SK-N-MC (cell line): Measurements from ENCODE around the gene NPLOC4.

ENCODE experiments used
- EZH2 ChIP-seq: fragments of 200-600 bp; sonication (generic); IDR thresholded peaks from one replicate; pipeline ENCODE4 v1.6.1; 2017; ENCODE audit warnings: antibody characterized with exemption
- FOXP2 ChIP-seq: optimal IDR thresholded peaks from 2 replicates; pipeline ENCODE3; 2011; ENCODE audit warnings: mild to moderate bottlenecking, moderate library complexity; ENCODE audit not compliant: insufficient read depth; ENCODE audit errors: extremely low read length, control extremely low read depth
- POLR2AphosphoS5 ChIP-seq: IDR thresholded peaks from 2 replicates; pipeline ENCODE4 v1.6.1; 2012; ENCODE audit warnings: mild to moderate bottlenecking, low read depth, low read length, borderline replicate concordance

DNA sequence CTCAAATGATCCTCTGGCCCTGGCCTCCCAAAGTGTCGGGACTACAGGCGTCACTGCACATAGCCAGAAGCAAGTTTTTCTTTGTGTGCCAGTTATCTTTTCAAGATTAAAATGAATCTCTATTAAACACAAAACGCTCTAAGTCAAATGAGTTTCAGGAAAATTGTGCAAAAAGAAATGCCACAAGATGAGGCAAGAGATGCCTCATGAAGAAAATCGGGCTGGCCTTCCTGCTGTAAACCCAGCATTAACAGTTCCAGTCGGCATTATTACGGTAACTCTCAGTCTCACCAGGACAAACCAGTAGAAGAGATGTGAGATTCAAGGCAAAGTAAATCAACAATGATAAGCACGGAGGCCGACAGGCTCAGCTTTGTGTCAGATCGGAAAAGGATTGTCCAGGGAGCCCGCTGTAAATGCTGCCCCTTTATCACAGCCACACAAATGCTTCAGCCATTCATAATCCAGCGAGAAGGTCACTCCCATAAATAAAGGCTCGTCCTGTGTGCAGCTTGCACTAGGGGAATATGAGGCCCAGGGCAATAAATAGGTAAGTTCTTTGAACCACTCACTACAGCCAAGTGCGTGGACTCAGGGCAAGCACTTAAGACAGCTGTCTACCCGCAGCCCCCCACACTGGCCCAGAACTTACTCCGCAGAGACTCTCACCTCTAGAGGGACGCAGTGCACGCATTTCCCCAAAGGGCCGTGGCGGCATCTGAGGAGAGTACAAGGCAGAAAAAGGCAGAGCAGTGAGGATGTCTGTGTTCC lies 27.2 kb downstream of the NPLOC4 start:
- TF ChIP-seq POLR2AphosphoS5 (no peak), EZH2 (no peak), FOXP2 (no peak)
